H1 (cell line): ENCODE data around the gene SLC35F1. TPM values are rescaled to one million over a fixed set of nuclear protein-coding genes. Genes with fewer than 3 reads are reported as not detected.

ENCODE experiments used
- CTCF ChIA-PET: fragments of 300-600 bp; sonication (Branson Sonifier 250); formaldehyde crosslinking; loops from one replicate; lab custom pipeline; 2021; ENCODE audit not compliant: partially characterized antibody; lab: Charles Lee
- POLR2A ChIA-PET: fragments of 300-600 bp; sonication (Branson Sonifier 250); formaldehyde crosslinking; loops from one replicate; lab custom pipeline; 2021; ENCODE audit warnings: inconsistent platforms; ENCODE audit not compliant: partially characterized antibody; lab: Charles Lee
- DNase-seq, 2 experiments: peaks; one replicate each; pipeline versions ENCODE4 v3.0.0 to v3.0.0-alpha.2; 2010 to 2022; ENCODE audit warnings: low spot score in 2 of 2, low read depth in 1 of 2, mixed read lengths in 1 of 2
- FAIRE-seq: peaks from 2 replicates; lab custom pipeline; 2011; peaks lifted over from hg19 to GRCh38; lab: Jason Lieb, UNC
- H2AFZ ChIP-seq: 2 replicates; pipeline ENCODE4 v1.8.1; 2012; ENCODE audit warnings: low read length, inconsistent platforms
- H2AK5ac ChIP-seq: 2 replicates; pipeline ENCODE4 v1.6.1; 2013; ENCODE audit warnings: low read depth, low read length
- H2BK120ac ChIP-seq: replicated peaks from 2 replicates; pipeline ENCODE3; 2013; ENCODE audit warnings: low read depth, low read length, inconsistent platforms
- H2BK12ac ChIP-seq: 2 replicates; pipeline ENCODE4 v1.6.1; 2013; ENCODE audit warnings: low read depth, low read length
- H2BK15ac ChIP-seq: 2 replicates; pipeline ENCODE4 v1.6.1; 2013; ENCODE audit warnings: low read length
- H2BK20ac ChIP-seq: 2 replicates; pipeline ENCODE4 v1.6.1; 2013; ENCODE audit warnings: low read length
- H2BK5ac ChIP-seq: 2 replicates; pipeline ENCODE4 v1.6.1; 2013; ENCODE audit warnings: low read depth, low read length
- H3K14ac ChIP-seq: 2 replicates; pipeline ENCODE4 v1.6.1; 2013; ENCODE audit warnings: inconsistent platforms; ENCODE audit not compliant: insufficient read length
- H3K18ac ChIP-seq: 2 replicates; pipeline ENCODE4 v1.6.1; 2013; ENCODE audit warnings: low read length; ENCODE audit errors: extremely low read depth
- H3K23ac ChIP-seq: 2 replicates; pipeline ENCODE4 v1.6.1; 2013; ENCODE audit warnings: inconsistent platforms; ENCODE audit not compliant: insufficient read length
- H3K23me2 ChIP-seq: 2 replicates; pipeline ENCODE4 v1.6.1; 2013; ENCODE audit warnings: low read depth, low read length
- H3K27ac ChIP-seq: 2 replicates; pipeline ENCODE4 v1.6.1; 2011; ENCODE audit warnings: low read depth, low read length, inconsistent platforms
- H3K27me3 ChIP-seq, 4 experiments: replicated peaks in 1 of 4; 1 replicate in 1 of 4; 2 replicates in 3 of 4; pipeline versions ENCODE4 v1.6.1 to v1.8.1; 2011 to 2013; ENCODE audit warnings: low read length in 3 of 4, mild to moderate bottlenecking in 3 of 4, inconsistent platforms in 2 of 4, mixed read lengths in 2 of 4, moderate library complexity in 1 of 4; ENCODE audit not compliant: control insufficient read depth in 3 of 4, insufficient read depth in 3 of 4; ENCODE audit errors: extremely low read depth in 1 of 4
- H3K36me3 ChIP-seq, 4 experiments: 2 replicates each; pipeline versions ENCODE4 v1.6.1 to v1.8.1; 2011 to 2013; ENCODE audit warnings: mild to moderate bottlenecking in 4 of 4, low read length in 3 of 4, moderate library complexity in 2 of 4, control low read depth in 1 of 4, inconsistent platforms in 1 of 4; ENCODE audit not compliant: insufficient read depth in 4 of 4, control insufficient read depth in 2 of 4
- H3K4ac ChIP-seq: replicated peaks from 2 replicates; pipeline ENCODE3; 2013; ENCODE audit warnings: low read length, low read depth, mixed read lengths, inconsistent platforms; ENCODE audit not compliant: insufficient read length
- H3K4me1 ChIP-seq, 4 experiments: replicated peaks in 1 of 4; 1 replicate in 1 of 4; 2 replicates in 3 of 4; pipeline versions ENCODE4 v1.6.1 to v1.8.1; 2011 to 2013; ENCODE audit warnings: low read length in 3 of 4, inconsistent platforms in 2 of 4, mixed read lengths in 1 of 4; ENCODE audit not compliant: insufficient read depth in 4 of 4, control insufficient read depth in 3 of 4
- H3K4me2 ChIP-seq, 2 experiments: 2 replicates each; pipeline versions ENCODE4 v1.6.1 to v1.8.1; 2011 to 2013; ENCODE audit warnings: low read depth in 2 of 2, low read length in 2 of 2, control low read depth in 1 of 2, inconsistent platforms in 1 of 2, mild to moderate bottlenecking in 1 of 2; ENCODE audit not compliant: insufficient read depth in 1 of 2
- H3K4me3 ChIP-seq, 4 experiments: fragments of 200-600, 300-600 bp in 1 of 4; sonication (generic), shearing (Covaris generic), sonication (Bioruptor Twin) in 1 of 4; 2 replicates each; pipeline versions ENCODE4 v1.5.1 to v1.8.1; 2011 to 2016; ENCODE audit warnings: low read length in 4 of 4, low read depth in 3 of 4, control low read depth in 2 of 4, inconsistent platforms in 2 of 4, mild to moderate bottlenecking in 2 of 4, mixed read lengths in 1 of 4, moderate library complexity in 1 of 4; ENCODE audit not compliant: insufficient read depth in 2 of 4; ENCODE audit errors: extremely low read depth in 1 of 4
- H3K56ac ChIP-seq: replicated peaks from 2 replicates; pipeline ENCODE3; 2013; ENCODE audit warnings: low read depth, mild to moderate bottlenecking, mixed read lengths, low read length, inconsistent platforms; ENCODE audit not compliant: insufficient read length
- H3K79me1 ChIP-seq: 2 replicates; pipeline ENCODE4 v1.6.1; 2013; ENCODE audit warnings: low read depth, low read length, control low read depth
- H3K79me2 ChIP-seq, 2 experiments: 2 replicates each; pipeline versions ENCODE4 v1.6.1 to v1.8.1; 2012 to 2013; ENCODE audit warnings: low read length in 2 of 2, mild to moderate bottlenecking in 2 of 2, inconsistent platforms in 1 of 2; ENCODE audit not compliant: insufficient read depth in 2 of 2, control insufficient read depth in 1 of 2
- H3K9ac ChIP-seq, 4 experiments: replicated peaks in 1 of 4; 1 replicate in 1 of 4; 2 replicates in 3 of 4; pipeline versions ENCODE4 v1.6.1 to v1.8.1; 2011 to 2013; ENCODE audit warnings: low read depth in 3 of 4, low read length in 3 of 4, control low read depth in 2 of 4, mild to moderate bottlenecking in 2 of 4, moderate library complexity in 2 of 4, inconsistent platforms in 1 of 4; ENCODE audit errors: extremely low read depth in 1 of 4
- H3K9me3 ChIP-seq, 2 experiments: 2 replicates each; pipeline versions ENCODE4 v1.6.1 to v1.8.1; 2012 to 2013; ENCODE audit warnings: mild to moderate bottlenecking in 2 of 2, moderate library complexity in 2 of 2, control low read depth in 1 of 2, inconsistent platforms in 1 of 2, low read depth in 1 of 2, low read length in 1 of 2, mixed read lengths in 1 of 2; ENCODE audit not compliant: insufficient read depth in 2 of 2
- H4K20me1 ChIP-seq, 2 experiments: replicated peaks in 1 of 2; 2 replicates each; pipeline versions ENCODE3 to v1.8.1; 2011 to 2013; ENCODE audit warnings: inconsistent platforms in 2 of 2, low read length in 2 of 2, mild to moderate bottlenecking in 1 of 2; ENCODE audit not compliant: insufficient read depth in 2 of 2, control insufficient read depth in 1 of 2
- H4K5ac ChIP-seq: 2 replicates; pipeline ENCODE4 v1.6.1; 2013; ENCODE audit warnings: low read length, low read depth, mixed read lengths, inconsistent platforms; ENCODE audit not compliant: insufficient read length
- H4K8ac ChIP-seq: 2 replicates; pipeline ENCODE4 v1.8.0; 2013; ENCODE audit warnings: mild to moderate bottlenecking, moderate library complexity, low read length, inconsistent platforms; ENCODE audit not compliant: insufficient read depth; ENCODE audit errors: extremely low read depth
- H4K91ac ChIP-seq: replicated peaks from 2 replicates; pipeline ENCODE3; 2013; ENCODE audit warnings: low read length, mixed read lengths, inconsistent platforms; ENCODE audit not compliant: insufficient read length
- ASH2L ChIP-seq: fragments of 200-600, 300-600 bp; sonication (generic); IDR thresholded peaks from one replicate; pipeline ENCODE4 v1.7.1; 2017; ENCODE audit warnings: low read length
- BRCA1 ChIP-seq: IDR thresholded peaks from 2 replicates; pipeline ENCODE4 v1.6.1; 2012; ENCODE audit warnings: low read depth, low read length, improper control_type of control experiment
- CREB1 ChIP-seq: IDR thresholded peaks from 2 replicates; pipeline ENCODE4 v1.6.1; 2012; ENCODE audit warnings: inconsistent platforms
- EGR1 ChIP-seq: IDR thresholded peaks from 2 replicates; pipeline ENCODE4 v1.6.1; 2011; ENCODE audit warnings: low read depth, low read length, borderline replicate concordance
- EP300 ChIP-seq, 2 experiments: IDR thresholded peaks; 1 replicate in 1 of 2; 2 replicates in 1 of 2; pipeline ENCODE4 v1.6.1; 2011 to 2012; ENCODE audit warnings: low read depth in 2 of 2, low read length in 2 of 2, mild to moderate bottlenecking in 2 of 2, borderline replicate concordance in 1 of 2, inconsistent platforms in 1 of 2, moderate library complexity in 1 of 2
- FOSL1 ChIP-seq: IDR thresholded peaks from 2 replicates; pipeline ENCODE4 v1.6.1; 2011; ENCODE audit warnings: mild to moderate bottlenecking, low read depth, low read length, moderate library complexity; ENCODE audit not compliant: insufficient read depth
- GTF2F1 ChIP-seq: IDR thresholded peaks from 2 replicates; pipeline ENCODE4 v1.6.1; 2012; ENCODE audit warnings: low read depth, low read length, improper control_type of control experiment, borderline replicate concordance
- JUN ChIP-seq: IDR thresholded peaks from 2 replicates; pipeline ENCODE4 v1.6.1; 2011; ENCODE audit warnings: low read depth, mild to moderate bottlenecking, improper control_type of control experiment, low read length
- JUND ChIP-seq: IDR thresholded peaks from 2 replicates; pipeline ENCODE4 v1.6.1; 2011; ENCODE audit warnings: mild to moderate bottlenecking, improper control_type of control experiment, low read length
- POLR2A ChIP-seq, 2 experiments: IDR thresholded peaks; 1 replicate in 1 of 2; 2 replicates in 1 of 2; pipeline ENCODE4 v1.6.1; 2011; ENCODE audit warnings: low read depth in 2 of 2, low read length in 2 of 2, mild to moderate bottlenecking in 2 of 2; ENCODE audit errors: control extremely low read depth in 1 of 2
- POLR2AphosphoS5 ChIP-seq: IDR thresholded peaks from 2 replicates; pipeline ENCODE4 v1.6.1; 2011; ENCODE audit warnings: low read depth, low read length
- RFX5 ChIP-seq: IDR thresholded peaks from 2 replicates; pipeline ENCODE4 v1.6.1; 2011; ENCODE audit warnings: low read depth, low read length, improper control_type of control experiment, borderline replicate concordance
- RNF2 ChIP-seq: fragments of 200-900, 300-1000 bp; sonication (generic); IDR thresholded peaks from 2 replicates; pipeline ENCODE4 v1.7.1; 2016; ENCODE audit warnings: borderline replicate concordance, low read depth, mild to moderate bottlenecking, antibody characterized with exemption, low read length; ENCODE audit not compliant: poor library complexity, severe bottlenecking; ENCODE audit errors: missing control alignments
- SAP30 ChIP-seq: fragments of 300-600 bp; sonication (generic); IDR thresholded peaks from 2 replicates; pipeline ENCODE4 v1.7.1; 2012; ENCODE audit warnings: low read length, moderate library complexity, mild to moderate bottlenecking, inconsistent platforms; ENCODE audit not compliant: insufficient read depth, insufficient replicate concordance
- SRF ChIP-seq: IDR thresholded peaks from 2 replicates; pipeline ENCODE4 v1.6.1; 2011; ENCODE audit warnings: mild to moderate bottlenecking, low read depth, low read length, moderate library complexity
- TBP ChIP-seq: IDR thresholded peaks from 2 replicates; pipeline ENCODE4 v1.6.1; 2011; ENCODE audit warnings: low read depth, low read length, improper control_type of control experiment
- WGBS, 2 experiments: shearing (Covaris generic) in 1 of 2; methylation state at CpG; one replicate each; pipeline versions ENCODE4 v1.1.6 to v1.1.7; 2013 to 2015; ENCODE audit warnings: low lambda C conversion rate in 2 of 2, mixed read lengths in 2 of 2, inconsistent platforms in 1 of 2, low coverage in 1 of 2, missing lambda C conversion rate in 1 of 2; ENCODE audit not compliant: insufficient replicate concordance in 2 of 2, insufficient coverage in 1 of 2, insufficient read length in 1 of 2; ENCODE audit errors: extremely low coverage in 1 of 2, missing lambda C conversion rate in 1 of 2; 5-methylcytosine and 5-hydroxymethylcytosine counted together
- polyA plus RNA-seq, 7 experiments: library from polyadenylated mRNA; depleted of rRNA in 3 of 7; stranded (reverse) in 5 of 7; unstranded in 2 of 7; fragments of >200 nt in 5 of 7; fragments of 200-250 nt in 2 of 7; gene quantifications; 1 replicate in 5 of 7; 2 replicates in 1 of 7; 4 replicates in 1 of 7; pipeline versions ENCODE4 v1.2.1 to v1.2.3, GENCODE V29; 2011 to 2013; ENCODE audit warnings: missing spikeins in 2 of 7, mixed read lengths in 2 of 7
- total RNA-seq: library from RNA; stranded (reverse); fragmentation: NEBNext Ultra II Directional; extraction: Animal tissue kit (Norgen Biotek cat#: 25700); gene quantifications from 2 replicates; pipeline ENCODE4 v1.2.1, GENCODE V29; 2021

Gene SLC35F1
- total and polyA plus RNA-seq, 2 of the 8 experiments (the other 6 are each of a cell fraction or from before 2014, with no cell fraction given): 7.0 to 10.0 TPM

- Histone ChIP-seq H3K4me2 (no peak overlapping the region), H2AFZ (no peak overlapping the region), H3K18ac (no peak overlapping the region), H2BK12ac (no peak overlapping the region), H3K27ac (no peak overlapping the region), H2AK5ac (no peak overlapping the region), H2BK20ac (no peak overlapping the region), H3K79me2 (no peaks in the 10 kb centered on the region), H3K27me3 (no peaks in the 10 kb centered on the region), H2BK5ac (no peak overlapping the region), H4K91ac (no peak overlapping the region), H3K14ac (no peak overlapping the region), H3K9me3 (no peaks in the 10 kb centered on the region), H3K4me3 (no peak overlapping the region), H3K23ac (no peak overlapping the region), H3K79me1 (no peaks in the 10 kb centered on the region), H3K36me3 (no peaks in the 10 kb centered on the region), H2BK15ac (no peak overlapping the region), H2BK120ac (no peak overlapping the region), H4K8ac (no peak overlapping the region), H3K4me1 (no peaks in the 10 kb centered on the region; a peak in 1 of 7 replicates), H3K23me2 (peaks cover 2% of the 10 kb centered on the region; the same call in 1 of the 2 replicates), H3K56ac (no peak overlapping the region), H3K4ac (no peak overlapping the region), H3K9ac (no peak overlapping the region), H4K20me1 (no peaks in the 10 kb centered on the region), H4K5ac (no peak overlapping the region)
- no peak for FAIRE-seq
- DNase-seq: no peak
- ChIA-PET POLR2A (no interaction called here), CTCF (interaction anchor here (1.0 kb wide), 2 partner anchors 35 to 126 kb away, joined by 3 to 4 read pairs; no protein-coding TSS in a partner anchor)
- WGBS, 2 experiments: 69% methylated on average over 1 of the region's 1 CpG; no CpG with 5 or more reads in 1 of the 2 experiments
- no peak for TF ChIP-seq EP300 (IDR thresholded peaks at IDR 0.05; ENCODE audit: borderline replicate concordance in 1 of 2, low read depth in 2 of 2, low read length in 2 of 2)
- TF ChIP-seq POLR2A (IDR thresholded peaks at IDR 0.05; ENCODE audit: control extremely low read depth in 1 of 2, low read depth in 2 of 2, low read length in 2 of 2): no peak
- TF ChIP-seq RNF2: no peak
- TF ChIP-seq TBP: no peak
- TF ChIP-seq ASH2L: no peak
- TF ChIP-seq RFX5: no peak
- no peak for TF ChIP-seq CREB1
- no peak for TF ChIP-seq GTF2F1
- TF ChIP-seq JUN: no peak
- no peak for TF ChIP-seq SRF
- TF ChIP-seq SAP30: no peak
- no peak for TF ChIP-seq BRCA1
- no peak for TF ChIP-seq JUND
- TF ChIP-seq POLR2AphosphoS5: no peak
- no peak for TF ChIP-seq EGR1
- no peak for TF ChIP-seq FOSL1
Observed at GRCh38 chr6:118206221-118206620, 299.2 kb downstream of the SLC35F1 start.
